Upper lobe of right lung (tissue), 1 donor: Measurements from ENCODE around the gene FSTL5. TPM values are rescaled to one million over a fixed set of nuclear protein-coding genes. Genes with fewer than 3 reads are reported as not detected.

ENCODE experiments used
- ATAC-seq: fragments of 200-7000 bp; cut with Tn5 transposase; one replicate; pipeline ENCODE4 v1.9.1; 2020; ENCODE audit warnings: mild to moderate bottlenecking, moderate library complexity
- DNase-seq: peaks from one replicate; pipeline ENCODE4 v3.0.0-alpha.2; 2020
- H3K27ac ChIP-seq: fragments of 200-600 bp; one replicate; pipeline ENCODE4 v1.8.0; 2022
- H3K27me3 ChIP-seq: fragments of 200-600 bp; one replicate; pipeline ENCODE4 v1.8.0; 2022; ENCODE audit warnings: mild to moderate bottlenecking
- H3K36me3 ChIP-seq: fragments of 200-600 bp; one replicate; pipeline ENCODE4 v1.8.0; 2022
- H3K4me1 ChIP-seq: fragments of 200-600 bp; one replicate; pipeline ENCODE4 v1.8.0; 2022
- H3K4me3 ChIP-seq: fragments of 200-600 bp; one replicate; pipeline ENCODE4 v1.8.0; 2022; ENCODE audit warnings: mild to moderate bottlenecking
- H3K9me3 ChIP-seq: fragments of 200-600 bp; one replicate; pipeline ENCODE4 v1.8.0; 2022
- CTCF ChIP-seq: fragments of 200-600 bp; IDR thresholded peaks from one replicate; pipeline ENCODE4 v1.8.0; 2022; ENCODE audit warnings: antibody characterized with exemption
- intact Hi-C: fragments of 100-400 bp; cut with DNase I; formaldehyde crosslinking; loops from one replicate; pipeline ENCODE4 v1.11.0; 2022
- total RNA-seq: library from RNA; stranded (reverse); fragmentation: NEBNext Ultra II Directional; extraction: Animal tissue kit (Norgen Biotek cat#: 25700); gene quantifications from one replicate; pipeline ENCODE4 v1.2.1, GENCODE V29; 2021
- donor health status: DM: no; HTN: yes; CAD: no; lungs with severe emphysema.

The FSTL5 gene
- total RNA-seq, 1 donor from 2014 or later, result 0.12 TPM

- intact Hi-C loops, result no loop called here
- DNase-seq (no peak), ATAC-seq (peak; percentile 22)
- H3K27me3 ChIP-seq, result no peaks in the 10 kb centered on the region
- H3K9me3 ChIP-seq, result no peaks in the 10 kb centered on the region
- TF ChIP-seq CTCF, result no peak
- no peaks in the 10 kb centered on the region for H3K36me3 ChIP-seq
- H3K4me1 ChIP-seq, result no peaks in the 10 kb centered on the region
- no peak overlapping the region for H3K4me3 ChIP-seq
- no peak overlapping the region for H3K27ac ChIP-seq
These were observed 340.4 kb downstream of the FSTL5 start for GRCh38 chr4:161823450-161823849.

- Histone ChIP-seq H3K4me3 (no peak overlapping the region), H3K36me3 (no peaks in the 10 kb centered on the region), H3K9me3 (no peaks in the 10 kb centered on the region), H3K27ac (no peak overlapping the region), H3K4me1 (no peaks in the 10 kb centered on the region), H3K27me3 (no peaks in the 10 kb centered on the region)
- peak; percentile 21 for ATAC-seq
- TF ChIP-seq CTCF, result no peak
- intact Hi-C loops, result no loop called here
- peak; percentile 45 for DNase-seq
These were observed 341.6 kb downstream of the FSTL5 start for GRCh38 chr4:161822174-161822573.

- intact Hi-C loops, result no loop called here
- Histone ChIP-seq H3K36me3 (no peaks in the 10 kb centered on the region), H3K27ac (no peak overlapping the region), H3K4me1 (no peaks in the 10 kb centered on the region), H3K4me3 (no peak overlapping the region), H3K27me3 (no peaks in the 10 kb centered on the region), H3K9me3 (no peaks in the 10 kb centered on the region)
- ATAC-seq, result no peak
- DNase-seq, result peak; percentile 44
- TF ChIP-seq CTCF, result no peak
These were observed 345.9 kb downstream of the FSTL5 start for GRCh38 chr4:161817914-161818313.

GRCh38 chr4:161816958-161817357 is 346.8 kb downstream of the FSTL5 start:
- H3K4me1 ChIP-seq, result no peaks in the 10 kb centered on the region
- DNase-seq (no peak), ATAC-seq (no peak)
- no peaks in the 10 kb centered on the region for H3K9me3 ChIP-seq
- H3K27ac ChIP-seq, result no peak overlapping the region
- no peak overlapping the region for H3K4me3 ChIP-seq
- intact Hi-C loops, result no loop called here
- H3K36me3 ChIP-seq, result no peaks in the 10 kb centered on the region
- no peak for TF ChIP-seq CTCF
- H3K27me3 ChIP-seq, result no peaks in the 10 kb centered on the region

- DNase-seq (no peak), ATAC-seq (no peak)
- no peaks in the 10 kb centered on the region for H3K9me3 ChIP-seq
- no peaks in the 10 kb centered on the region for H3K27me3 ChIP-seq
- H3K4me1 ChIP-seq, result no peaks in the 10 kb centered on the region
- intact Hi-C loops, result no loop called here
- H3K4me3 ChIP-seq, result no peak overlapping the region
- no peaks in the 10 kb centered on the region for H3K36me3 ChIP-seq
- no peak overlapping the region for H3K27ac ChIP-seq
- no peak for TF ChIP-seq CTCF
These were observed 348.0 kb downstream of the FSTL5 start for GRCh38 chr4:161815841-161816240.

- intact Hi-C loops, result no loop called here
- H3K27me3 ChIP-seq, result no peaks in the 10 kb centered on the region
- no peaks in the 10 kb centered on the region for H3K36me3 ChIP-seq
- H3K27ac ChIP-seq, result no peak overlapping the region
- no peaks in the 10 kb centered on the region for H3K9me3 ChIP-seq
- no peak for DNase-seq
- no peak overlapping the region for H3K4me3 ChIP-seq
- no peaks in the 10 kb centered on the region for H3K4me1 ChIP-seq
- TF ChIP-seq CTCF, result no peak
- ATAC-seq, result no peak
These were observed 349.9 kb downstream of the FSTL5 start for GRCh38 chr4:161813889-161814288.
